ENCODE results near the gene MAMSTR.

GRCh38 chr19:48719263-48720171, at the start of gene MAMSTR:
- TF ChIP-seq GATA3 (IDR thresholded peaks at IDR 0.05; ENCODE audit: low read depth, low read length), result no peak
- no peak for TF ChIP-seq GATA2 (IDR thresholded peaks at IDR 0.05; ENCODE audit: low read depth, low read length)

Measured in SH-SY5Y (cell line).